Stromal cell of bone marrow (primary cell): ENCODE results near the gene GRM3.

Experiments
- DNase-seq: peaks from one replicate; pipeline ENCODE4 v3.0.0-alpha.2; 2012; ENCODE audit warnings: low read depth

Gene GRM3

GRCh38 chr7:86788948-86789347 is 145.2 kb downstream of the GRM3 start:
- DNase-seq = no peak

- DNase-seq = no peak
These were observed 146.7 kb downstream of the GRM3 start for GRCh38 chr7:86790383-86790782.

- DNase-seq = no peak
These were observed 148.6 kb downstream of the GRM3 start for GRCh38 chr7:86792260-86792659.

GRCh38 chr7:86793136-86793535 is 149.4 kb downstream of the GRM3 start:
- DNase-seq = no peak

GRCh38 chr7:86814661-86815379 is 171.1 kb downstream of the GRM3 start:
- DNase-seq = no peak

- no peak for DNase-seq
These were observed 171.8 kb downstream of the GRM3 start for GRCh38 chr7:86815556-86815955.

- DNase-seq = no peak
These were observed 175.2 kb downstream of the GRM3 start for GRCh38 chr7:86818903-86819302.

GRCh38 chr7:86823769-86824168 is 180.1 kb downstream of the GRM3 start:
- no peak for DNase-seq

- DNase-seq = no peak
These were observed 181.6 kb downstream of the GRM3 start for GRCh38 chr7:86825264-86825663.

GRCh38 chr7:86826948-86827347 is 183.2 kb downstream of the GRM3 start:
- DNase-seq = no peak

- no peak for DNase-seq
These were observed 189.7 kb downstream of the GRM3 start for GRCh38 chr7:86833360-86833759.

- DNase-seq = no peak
These were observed 193.5 kb downstream of the GRM3 start for GRCh38 chr7:86837235-86837634.

GRCh38 chr7:86844608-86845007 is 200.9 kb downstream of the GRM3 start:
- no peak for DNase-seq

GRCh38 chr7:86846494-86847190 is 202.9 kb downstream of the GRM3 start:
- no peak for DNase-seq

GRCh38 chr7:86848226-86848625 is 204.5 kb downstream of the GRM3 start:
- DNase-seq = no peak

- no peak for DNase-seq
These were observed 207.9 kb downstream of the GRM3 start for GRCh38 chr7:86851566-86851965.

GRCh38 chr7:86863452-86863851 is 219.7 kb downstream of the GRM3 start:
- DNase-seq = no peak

- DNase-seq = no peak
These were observed 223.6 kb downstream of the GRM3 start for GRCh38 chr7:86867163-86867762.

GRCh38 chr7:86876146-86876545 is 232.4 kb downstream of the GRM3 start:
- no peak for DNase-seq

- DNase-seq = no peak
These were observed 240.4 kb downstream of the GRM3 start for GRCh38 chr7:86884152-86884551.

- DNase-seq = no peak
These were observed 245.8 kb downstream of the GRM3 start for GRCh38 chr7:86889501-86889900.

- no peak for DNase-seq
These were observed 254.5 kb downstream of the GRM3 start for GRCh38 chr7:86898171-86898570.

GRCh38 chr7:86900886-86901285 is 257.2 kb downstream of the GRM3 start:
- DNase-seq = no peak
